Measurements from ENCODE around the gene AGXT2.

DNA sequence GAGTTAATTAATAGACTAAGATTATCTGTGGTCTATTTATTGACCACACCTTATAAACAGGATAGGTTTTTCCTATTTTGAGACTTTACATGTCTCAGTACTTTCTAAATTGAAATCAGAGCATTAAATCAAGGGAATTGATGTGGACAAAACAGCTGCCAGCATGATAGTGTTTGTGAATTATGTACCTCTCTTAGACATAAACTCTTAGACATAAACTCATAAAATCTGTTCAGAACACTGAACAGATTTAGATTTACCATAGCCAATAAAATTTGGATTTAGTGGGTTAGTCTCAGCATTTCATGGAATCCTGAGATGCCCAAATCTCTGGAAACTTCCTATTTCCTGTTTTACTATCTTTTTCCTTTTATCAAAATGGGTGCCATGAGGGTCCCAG lies 11.5 kb upstream of the AGXT2 start:
- TF ChIP-seq, protein P1, sequence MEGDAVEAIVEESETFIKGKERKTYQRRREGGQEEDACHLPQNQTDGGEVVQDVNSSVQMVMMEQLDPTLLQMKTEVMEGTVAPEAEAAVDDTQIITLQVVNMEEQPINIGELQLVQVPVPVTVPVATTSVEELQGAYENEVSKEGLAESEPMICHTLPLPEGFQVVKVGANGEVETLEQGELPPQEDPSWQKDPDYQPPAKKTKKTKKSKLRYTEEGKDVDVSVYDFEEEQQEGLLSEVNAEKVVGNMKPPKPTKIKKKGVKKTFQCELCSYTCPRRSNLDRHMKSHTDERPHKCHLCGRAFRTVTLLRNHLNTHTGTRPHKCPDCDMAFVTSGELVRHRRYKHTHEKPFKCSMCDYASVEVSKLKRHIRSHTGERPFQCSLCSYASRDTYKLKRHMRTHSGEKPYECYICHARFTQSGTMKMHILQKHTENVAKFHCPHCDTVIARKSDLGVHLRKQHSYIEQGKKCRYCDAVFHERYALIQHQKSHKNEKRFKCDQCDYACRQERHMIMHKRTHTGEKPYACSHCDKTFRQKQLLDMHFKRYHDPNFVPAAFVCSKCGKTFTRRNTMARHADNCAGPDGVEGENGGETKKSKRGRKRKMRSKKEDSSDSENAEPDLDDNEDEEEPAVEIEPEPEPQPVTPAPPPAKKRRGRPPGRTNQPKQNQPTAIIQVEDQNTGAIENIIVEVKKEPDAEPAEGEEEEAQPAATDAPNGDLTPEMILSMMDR (IDR thresholded peaks at IDR 0.05), result no peak
- no peak for TF ChIP-seq EZH2phosphoT487 (IDR thresholded peaks at IDR 0.05)
